Skeletal muscle satellite cell (primary cell): Measurements from ENCODE around the gene CDK10.

Source experiments
- H3K27me3 ChIP-seq: 2 replicates; pipeline ENCODE4 v1.7.0; 2013; ENCODE audit warnings: low read length; ENCODE audit not compliant: control insufficient read depth, insufficient read depth
- H3K36me3 ChIP-seq: 2 replicates; pipeline ENCODE4 v1.7.0; 2013; ENCODE audit warnings: mild to moderate bottlenecking, control low read depth, low read length; ENCODE audit not compliant: insufficient read depth
- H3K4me1 ChIP-seq: 2 replicates; pipeline ENCODE4 v1.7.0; 2013; ENCODE audit warnings: low read length; ENCODE audit not compliant: control insufficient read depth, insufficient read depth
- H3K4me2 ChIP-seq: 2 replicates; pipeline ENCODE4 v1.7.0; 2013; ENCODE audit warnings: mild to moderate bottlenecking, low read length
- H3K4me3 ChIP-seq: 2 replicates; pipeline ENCODE4 v1.7.0; 2013; ENCODE audit warnings: low read length
- H3K9ac ChIP-seq: 2 replicates; pipeline ENCODE4 v1.7.0; 2013; ENCODE audit warnings: mild to moderate bottlenecking, low read depth, low read length, moderate library complexity
- H3K9me3 ChIP-seq: replicated peaks from 2 replicates; pipeline ENCODE4 v1.7.0; 2013; ENCODE audit warnings: mild to moderate bottlenecking, control low read depth, low read length

The CDK10 gene

GRCh38 chr16:89733322-89733721, 46.8 kb downstream of the CDK10 start:
- Histone ChIP-seq H3K9ac (no peak overlapping the region), H3K4me1 (no peaks in the 10 kb centered on the region), H3K4me2 (no peak overlapping the region), H3K4me3 (no peak overlapping the region), H3K9me3 (no peaks in the 10 kb centered on the region), H3K36me3 (peaks cover 77% of the 10 kb centered on the region), H3K27me3 (no peaks in the 10 kb centered on the region)

- no peaks in the 10 kb centered on the region for H3K27me3 ChIP-seq
- no peak overlapping the region for H3K9ac ChIP-seq
- peaks cover 80% of the 10 kb centered on the region for H3K36me3 ChIP-seq
- no peak overlapping the region for H3K4me2 ChIP-seq
- H3K4me1 ChIP-seq, result no peaks in the 10 kb centered on the region
- no peaks in the 10 kb centered on the region for H3K9me3 ChIP-seq
- H3K4me3 ChIP-seq, result no peak overlapping the region
Observed at GRCh38 chr16:89733792-89734191, 47.3 kb downstream of the CDK10 start.

- Histone ChIP-seq H3K4me3 (no peak overlapping the region), H3K9me3 (no peaks in the 10 kb centered on the region), H3K36me3 (peaks cover 74% of the 10 kb centered on the region), H3K4me1 (no peaks in the 10 kb centered on the region), H3K9ac (no peak overlapping the region), H3K4me2 (no peak overlapping the region), H3K27me3 (no peaks in the 10 kb centered on the region)
Observed at GRCh38 chr16:89736554-89736953, 50.1 kb downstream of the CDK10 start.

- no peak overlapping the region for H3K4me3 ChIP-seq
- H3K27me3 ChIP-seq, result no peaks in the 10 kb centered on the region
- H3K4me1 ChIP-seq, result no peaks in the 10 kb centered on the region
- H3K4me2 ChIP-seq, result no peak overlapping the region
- H3K36me3 ChIP-seq, result peaks cover 67% of the 10 kb centered on the region
- H3K9ac ChIP-seq, result no peak overlapping the region
- no peaks in the 10 kb centered on the region for H3K9me3 ChIP-seq
Observed at GRCh38 chr16:89737341-89738071, 51.0 kb downstream of the CDK10 start.

- H3K36me3 ChIP-seq, result peaks cover 62% of the 10 kb centered on the region
- H3K4me1 ChIP-seq, result no peaks in the 10 kb centered on the region
- no peaks in the 10 kb centered on the region for H3K27me3 ChIP-seq
- H3K4me2 ChIP-seq, result no peak overlapping the region
- no peak overlapping the region for H3K4me3 ChIP-seq
- H3K9ac ChIP-seq, result no peak overlapping the region
- H3K9me3 ChIP-seq, result no peaks in the 10 kb centered on the region
Observed at GRCh38 chr16:89738072-89738377, 51.5 kb downstream of the CDK10 start.

- Histone ChIP-seq H3K27me3 (no peaks in the 10 kb centered on the region), H3K9ac (no peak overlapping the region), H3K4me2 (no peak overlapping the region), H3K4me1 (no peaks in the 10 kb centered on the region), H3K9me3 (no peaks in the 10 kb centered on the region), H3K36me3 (peaks cover 55% of the 10 kb centered on the region), H3K4me3 (no peak overlapping the region)
Observed at GRCh38 chr16:89738538-89739317, 52.2 kb downstream of the CDK10 start.

GRCh38 chr16:89739383-89739782, 52.9 kb downstream of the CDK10 start:
- H3K4me2 ChIP-seq, result no peak overlapping the region
- H3K4me3 ChIP-seq, result no peak overlapping the region
- no peak overlapping the region for H3K9ac ChIP-seq
- peaks cover 54% of the 10 kb centered on the region for H3K36me3 ChIP-seq
- H3K4me1 ChIP-seq, result no peaks in the 10 kb centered on the region
- H3K27me3 ChIP-seq, result no peaks in the 10 kb centered on the region
- H3K9me3 ChIP-seq, result no peaks in the 10 kb centered on the region

- no peaks in the 10 kb centered on the region for H3K4me1 ChIP-seq
- no peaks in the 10 kb centered on the region for H3K9me3 ChIP-seq
- H3K36me3 ChIP-seq, result peaks cover 47% of the 10 kb centered on the region
- H3K4me3 ChIP-seq, result no peak overlapping the region
- H3K4me2 ChIP-seq, result no peak overlapping the region
- no peaks in the 10 kb centered on the region for H3K27me3 ChIP-seq
- H3K9ac ChIP-seq, result no peak overlapping the region
Observed at GRCh38 chr16:89741342-89742014, 55.0 kb downstream of the CDK10 start.

GRCh38 chr16:89742948-89743347, 56.5 kb downstream of the CDK10 start:
- H3K27me3 ChIP-seq, result no peaks in the 10 kb centered on the region
- no peaks in the 10 kb centered on the region for H3K9me3 ChIP-seq
- H3K9ac ChIP-seq, result no peak overlapping the region
- no peak overlapping the region for H3K4me3 ChIP-seq
- peaks cover 39% of the 10 kb centered on the region for H3K36me3 ChIP-seq
- H3K4me1 ChIP-seq, result no peaks in the 10 kb centered on the region
- no peak overlapping the region for H3K4me2 ChIP-seq

GRCh38 chr16:89744813-89745212, 58.3 kb downstream of the CDK10 start:
- H3K9ac ChIP-seq, result no peak overlapping the region
- no peak overlapping the region for H3K4me2 ChIP-seq
- no peak overlapping the region for H3K4me3 ChIP-seq
- H3K9me3 ChIP-seq, result no peaks in the 10 kb centered on the region
- H3K36me3 ChIP-seq, result peaks cover 30% of the 10 kb centered on the region
- H3K27me3 ChIP-seq, result no peaks in the 10 kb centered on the region
- no peaks in the 10 kb centered on the region for H3K4me1 ChIP-seq
